ENCODE data around the gene SLC19A1.

Gene SLC19A1

GRCh38 chr21:45542667-45543370 is 579 bp upstream of the SLC19A1 start:
- DNase-seq (ENCODE audit: low read depth): no peak
- no peak for TF ChIP-seq CTCF (conservative IDR thresholded peaks at IDR 0.05; ENCODE audit: low read length)
- peak overlapping the region; percentile 55 for H3K4me3 ChIP-seq (ENCODE audit: low read length)

- peak overlapping the region; percentile 55 for H3K4me3 ChIP-seq (ENCODE audit: low read length)
- no peak for TF ChIP-seq CTCF (conservative IDR thresholded peaks at IDR 0.05; ENCODE audit: low read length)
- peak; percentile 44 for DNase-seq (ENCODE audit: low read depth)
Observed at GRCh38 chr21:45541221-45542039, 810 bp downstream of the SLC19A1 start.

GRCh38 chr21:45540601-45540970 is 1.7 kb downstream of the SLC19A1 start:
- no peak overlapping the region for H3K4me3 ChIP-seq (ENCODE audit: low read length)
- no peak for DNase-seq (ENCODE audit: low read depth)
- no peak for TF ChIP-seq CTCF (conservative IDR thresholded peaks at IDR 0.05; ENCODE audit: low read length)

GRCh38 chr21:45539796-45540600 is 2.2 kb downstream of the SLC19A1 start:
- no peak for TF ChIP-seq CTCF (conservative IDR thresholded peaks at IDR 0.05; ENCODE audit: low read length)
- no peak for DNase-seq (ENCODE audit: low read depth)
- no peak overlapping the region for H3K4me3 ChIP-seq (ENCODE audit: low read length)

- TF ChIP-seq CTCF (conservative IDR thresholded peaks at IDR 0.05; ENCODE audit: low read length): no peak
- no peak for DNase-seq (ENCODE audit: low read depth)
- H3K4me3 ChIP-seq (ENCODE audit: low read length): no peak overlapping the region
Observed at GRCh38 chr21:45539046-45539795, 3.0 kb downstream of the SLC19A1 start.

GRCh38 chr21:45538381-45539045 is 3.7 kb downstream of the SLC19A1 start:
- DNase-seq (ENCODE audit: low read depth): no peak
- H3K4me3 ChIP-seq (ENCODE audit: low read length): no peak overlapping the region
- no peak for TF ChIP-seq CTCF (conservative IDR thresholded peaks at IDR 0.05; ENCODE audit: low read length)
